GM19035 (cell line): ENCODE results near the gene LMNTD1.
"Not testable (repeated sequence)": the region's sequence is repeated elsewhere in the genome, so short reads cannot be mapped to it uniquely, and the experiment has no call there.

Source experiments
- ATAC-seq: cut with Tn5 transposase; IDR thresholded peaks from one replicate; pipeline ENCODE4 v1.9.1; 2021; ENCODE audit not compliant: unreplicated experiment

The LMNTD1 gene

GRCh38 chr12:25493682-25494081 is 59.4 kb downstream of the LMNTD1 start:
- ATAC-seq = no peak

- ATAC-seq = no peak
Measured at GRCh38 chr12:25491396-25492325, 61.4 kb downstream of the LMNTD1 start.

GRCh38 chr12:25488956-25489870 is 63.9 kb downstream of the LMNTD1 start:
- ATAC-seq = not testable (repeated sequence)

- no peak for ATAC-seq
Measured at GRCh38 chr12:25482625-25483024, 70.5 kb downstream of the LMNTD1 start.

- ATAC-seq = no peak
Measured at GRCh38 chr12:25480145-25480544, 72.9 kb downstream of the LMNTD1 start.

GRCh38 chr12:25477217-25477616 is 75.9 kb downstream of the LMNTD1 start:
- no peak for ATAC-seq

- no peak for ATAC-seq
Measured at GRCh38 chr12:25472453-25472852, 80.6 kb downstream of the LMNTD1 start.

- no peak for ATAC-seq
Measured at GRCh38 chr12:25469861-25470260, 83.2 kb downstream of the LMNTD1 start.

GRCh38 chr12:25469368-25469767 is 83.7 kb downstream of the LMNTD1 start:
- no peak for ATAC-seq

GRCh38 chr12:25463521-25463920 is 89.6 kb downstream of the LMNTD1 start:
- no peak for ATAC-seq

- ATAC-seq = no peak
Measured at GRCh38 chr12:25463005-25463404, 90.1 kb downstream of the LMNTD1 start.

GRCh38 chr12:25459541-25459951 is 93.5 kb downstream of the LMNTD1 start:
- ATAC-seq = no peak

- ATAC-seq = no peak
Measured at GRCh38 chr12:25458047-25458552, 95.0 kb downstream of the LMNTD1 start.

GRCh38 chr12:25456474-25456873 is 96.6 kb downstream of the LMNTD1 start:
- no peak for ATAC-seq

GRCh38 chr12:25455696-25456095 is 97.4 kb downstream of the LMNTD1 start:
- no peak for ATAC-seq

- ATAC-seq = no peak
Measured at GRCh38 chr12:25449007-25449406, 104.1 kb downstream of the LMNTD1 start.

- ATAC-seq = no peak
Measured at GRCh38 chr12:25447046-25447445, 106.0 kb downstream of the LMNTD1 start.

GRCh38 chr12:25438638-25439037 is 114.4 kb downstream of the LMNTD1 start:
- no peak for ATAC-seq

GRCh38 chr12:25436206-25437030 is 116.7 kb downstream of the LMNTD1 start:
- ATAC-seq = peak; percentile 75

GRCh38 chr12:25435431-25435830 is 117.7 kb downstream of the LMNTD1 start:
- ATAC-seq = no peak

- no peak for ATAC-seq
Measured at GRCh38 chr12:25434515-25434914, 118.6 kb downstream of the LMNTD1 start.
